NCI-H1436 (cell line): ENCODE measurements around the gene LIN7B.

ENCODE experiments used
- DNase-seq: peaks from one replicate; lab custom pipeline; 2025; lab: John Stamatoyannopoulos, UW

LIN7B gene, protein sequence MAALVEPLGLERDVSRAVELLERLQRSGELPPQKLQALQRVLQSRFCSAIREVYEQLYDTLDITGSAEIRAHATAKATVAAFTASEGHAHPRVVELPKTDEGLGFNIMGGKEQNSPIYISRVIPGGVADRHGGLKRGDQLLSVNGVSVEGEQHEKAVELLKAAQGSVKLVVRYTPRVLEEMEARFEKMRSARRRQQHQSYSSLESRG

DNA sequence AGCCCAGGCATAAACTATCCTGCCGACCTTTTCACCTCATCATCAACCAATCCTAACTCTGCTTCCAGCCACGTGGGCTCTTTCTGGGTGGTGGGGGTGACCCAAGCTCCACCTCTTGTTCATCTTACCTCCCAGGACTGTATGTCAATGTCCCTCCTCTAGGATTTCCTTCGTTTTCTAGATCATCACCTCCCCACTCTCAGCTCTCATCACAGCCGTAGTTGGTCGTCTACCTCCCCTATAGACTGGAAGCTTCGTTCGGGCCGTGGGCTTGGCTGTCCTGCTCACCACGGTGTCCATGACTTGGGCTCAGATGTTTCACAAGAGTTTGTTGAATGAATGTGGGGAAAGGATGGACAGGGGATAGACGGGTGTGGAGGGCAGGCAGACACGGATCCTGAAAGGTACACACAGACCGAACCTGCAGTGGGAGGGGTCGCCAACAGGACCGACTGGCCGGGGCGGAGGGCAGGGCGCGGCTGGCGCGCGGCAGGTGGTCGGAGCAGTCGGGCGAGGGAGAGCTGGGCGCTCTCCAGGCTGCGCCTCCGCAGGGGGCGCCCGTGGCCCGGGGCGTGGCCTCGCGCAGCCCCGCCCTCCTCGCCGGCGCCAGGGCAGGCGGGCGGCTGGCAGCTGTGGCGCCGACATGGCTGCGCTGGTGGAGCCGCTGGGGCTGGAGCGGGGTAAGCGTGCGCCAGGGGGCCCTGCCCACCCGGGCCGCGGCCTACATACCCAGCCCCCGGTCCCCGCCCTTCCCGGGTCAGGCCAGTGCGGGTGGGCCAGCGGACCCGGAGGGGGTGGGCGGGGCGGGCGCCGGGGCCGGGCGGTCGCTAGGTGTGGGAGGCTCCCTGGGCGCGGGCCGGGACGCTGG, at the start of gene LIN7B:
TSS of gene LIN7B (plus strand) at position 609 of the 868 bp plus-strand sequence. CDS start at position 644, 35 bp downstream.
- peak; percentile 73 for DNase-seq

DNA sequence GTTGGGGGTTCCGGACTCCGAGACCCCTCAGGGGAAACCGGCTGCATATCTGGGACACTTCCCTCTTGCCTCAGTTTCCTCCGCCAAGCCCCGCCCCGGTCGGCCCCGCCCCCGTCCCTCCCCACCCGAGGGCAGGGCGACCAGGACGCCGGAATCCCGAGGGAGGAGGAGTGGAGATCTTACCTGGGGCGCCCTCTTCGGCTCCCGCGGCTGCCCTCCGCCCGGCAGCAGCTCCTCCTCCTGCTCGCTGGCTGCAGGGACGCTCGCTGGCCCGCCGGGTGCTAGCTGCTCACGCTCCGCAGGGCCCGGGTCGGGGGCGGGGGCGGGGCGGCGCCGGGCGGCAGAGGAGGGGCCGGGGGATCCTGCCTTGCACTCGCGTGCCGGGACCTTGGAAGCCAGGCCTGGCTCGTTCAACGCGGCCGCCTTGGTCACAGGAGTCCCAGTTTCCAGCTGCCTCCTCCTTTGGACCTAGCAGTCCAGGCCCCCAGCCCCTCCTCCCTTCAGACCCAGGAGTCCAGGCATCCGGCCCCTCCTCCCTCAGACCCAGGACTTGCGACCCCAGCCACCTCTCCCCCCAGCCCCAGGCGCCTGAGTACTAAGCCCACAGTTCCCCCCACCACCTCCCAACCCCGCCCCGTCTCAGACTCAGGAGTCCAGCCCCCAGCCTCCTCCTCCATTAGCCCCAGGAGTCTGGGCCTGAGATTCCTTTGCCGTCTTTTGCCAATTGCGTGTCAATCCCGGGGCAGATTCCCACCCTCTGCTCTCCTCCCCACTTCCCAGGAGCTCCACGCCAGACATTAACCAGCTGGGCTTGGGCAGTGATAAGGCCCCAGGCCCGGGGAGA, 49.2 kb upstream of the LIN7B start, which contains the start of gene NTF4:
TSS of gene NTF4 (minus strand) at position 51 of the 844 bp plus-strand sequence. CDS start 2,821 bp downstream, outside the sequence.
- DNase-seq = peak; percentile 16

DNA sequence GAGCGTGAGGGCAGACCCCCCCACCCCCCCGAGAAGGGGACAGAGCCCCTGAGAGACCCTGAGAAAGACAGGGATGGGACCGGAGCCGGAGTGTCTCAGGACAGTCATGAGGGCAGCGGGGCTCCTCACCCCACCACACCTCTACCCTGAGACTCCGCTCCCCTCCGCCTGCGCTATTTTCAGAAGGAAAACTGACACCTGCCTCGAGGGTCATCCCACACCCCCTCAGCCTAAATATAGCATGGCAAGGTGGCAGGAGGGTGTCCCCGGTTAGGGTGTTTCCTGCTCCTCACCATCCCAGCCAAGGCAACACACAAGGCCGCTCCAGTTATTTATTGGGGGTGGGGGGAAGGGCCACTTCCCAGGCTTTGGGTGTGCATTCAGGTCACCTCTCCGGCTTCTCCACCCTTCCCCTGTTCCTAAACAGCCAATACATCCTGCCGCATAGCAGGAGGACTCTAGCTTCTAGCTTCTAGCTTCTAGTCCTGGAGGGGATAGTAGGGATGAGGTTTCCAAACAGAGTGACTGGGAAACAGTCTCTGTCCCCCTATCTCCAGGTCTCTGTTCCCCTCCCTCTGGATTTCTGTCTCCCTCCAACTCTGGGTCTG, 48.2 kb upstream of the LIN7B start:
- no peak for DNase-seq

DNA sequence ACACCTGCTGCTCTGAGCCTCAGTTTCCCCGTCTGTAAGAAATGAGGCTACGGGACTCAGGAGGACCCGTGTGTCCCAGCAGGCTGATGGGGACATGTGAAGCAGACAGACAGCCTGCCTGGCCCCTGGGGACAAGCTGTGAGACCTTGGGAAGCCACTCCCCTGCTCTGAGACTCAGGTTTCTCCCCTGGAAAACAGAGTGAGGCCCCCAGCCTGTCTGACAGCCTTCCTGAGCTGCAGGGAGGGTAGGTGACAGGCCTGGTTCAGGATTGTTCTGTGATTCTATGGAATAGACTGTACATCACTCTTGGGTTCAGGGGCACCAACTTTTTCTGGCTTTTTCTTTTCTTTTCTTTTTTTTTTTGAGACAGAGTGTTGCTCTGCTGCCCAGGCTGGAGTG, 46.6 kb upstream of the LIN7B start:
- DNase-seq = no peak

DNA sequence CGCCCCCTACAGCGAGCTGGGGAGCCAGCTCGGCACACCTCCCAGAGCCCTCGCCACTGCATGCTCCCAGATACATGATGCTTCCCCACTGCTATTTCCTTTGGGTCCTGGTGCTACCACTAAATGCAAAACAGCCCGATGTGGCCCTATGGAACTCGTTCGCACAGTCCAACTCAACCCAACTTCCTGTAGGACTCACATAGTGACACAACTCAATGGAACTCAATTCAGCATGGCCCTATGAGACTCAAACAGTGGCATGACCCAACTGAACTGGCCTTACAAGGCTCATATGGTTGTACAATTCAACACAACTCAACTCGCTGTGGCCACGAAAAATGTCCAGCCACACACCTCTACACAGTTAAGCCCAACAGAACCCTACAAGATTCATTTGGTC, 45.1 kb upstream of the LIN7B start:
- DNase-seq = no peak

DNA sequence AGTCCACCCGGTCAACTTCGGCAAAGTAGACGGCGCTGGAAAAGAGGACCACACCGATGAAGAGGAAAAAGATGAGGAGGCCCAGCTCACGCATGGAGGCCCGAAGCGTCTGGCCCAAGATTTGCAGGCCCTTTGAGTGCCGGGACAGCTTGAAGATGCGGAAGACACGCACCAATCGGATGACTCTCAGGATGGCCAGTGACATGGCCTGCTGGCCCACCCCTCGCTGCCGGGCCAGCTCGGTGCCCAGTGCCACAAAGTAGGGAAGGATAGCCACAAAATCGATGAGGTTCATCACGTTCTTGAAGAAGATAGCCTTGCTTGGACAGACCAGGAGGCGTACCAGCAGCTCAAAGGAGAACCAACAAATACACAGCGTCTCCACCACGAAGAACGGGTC, 43.8 kb upstream of the LIN7B start:
- no peak for DNase-seq

DNA sequence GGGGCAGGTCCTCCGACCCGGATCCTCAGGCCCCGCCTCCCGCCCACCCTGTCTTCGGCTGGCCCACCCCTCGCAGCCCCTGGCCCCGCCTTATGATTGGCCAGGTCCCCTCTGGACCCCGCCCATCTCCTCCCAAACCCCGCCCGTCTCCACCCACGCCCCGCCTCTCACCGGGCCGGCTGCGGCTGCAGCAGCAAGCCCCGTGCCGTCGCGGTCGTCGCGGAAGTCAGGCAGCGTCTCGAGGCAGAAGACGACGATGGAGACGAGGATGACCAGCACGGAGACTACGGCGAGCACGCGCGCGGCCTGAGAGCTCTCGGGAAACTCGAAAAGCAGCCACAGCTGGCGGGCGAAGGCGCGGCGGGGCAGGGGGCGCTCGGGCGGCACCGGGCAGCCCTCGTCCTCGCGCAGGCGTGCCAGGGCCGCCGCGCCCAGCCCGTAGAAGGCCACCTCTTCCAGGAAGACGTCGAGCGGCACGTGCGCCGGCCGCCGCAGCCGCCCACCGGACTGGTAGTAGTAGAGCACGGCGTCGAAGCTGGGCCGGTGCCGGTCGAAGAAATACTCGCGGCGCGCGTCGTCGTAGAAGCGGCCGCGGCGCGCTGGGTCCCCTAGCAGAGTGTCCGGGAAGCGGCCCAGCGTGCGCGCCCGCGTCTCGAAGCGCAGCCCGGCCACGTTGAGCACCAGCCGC, 42.2 kb upstream of the LIN7B start:
- no peak for DNase-seq

DNA sequence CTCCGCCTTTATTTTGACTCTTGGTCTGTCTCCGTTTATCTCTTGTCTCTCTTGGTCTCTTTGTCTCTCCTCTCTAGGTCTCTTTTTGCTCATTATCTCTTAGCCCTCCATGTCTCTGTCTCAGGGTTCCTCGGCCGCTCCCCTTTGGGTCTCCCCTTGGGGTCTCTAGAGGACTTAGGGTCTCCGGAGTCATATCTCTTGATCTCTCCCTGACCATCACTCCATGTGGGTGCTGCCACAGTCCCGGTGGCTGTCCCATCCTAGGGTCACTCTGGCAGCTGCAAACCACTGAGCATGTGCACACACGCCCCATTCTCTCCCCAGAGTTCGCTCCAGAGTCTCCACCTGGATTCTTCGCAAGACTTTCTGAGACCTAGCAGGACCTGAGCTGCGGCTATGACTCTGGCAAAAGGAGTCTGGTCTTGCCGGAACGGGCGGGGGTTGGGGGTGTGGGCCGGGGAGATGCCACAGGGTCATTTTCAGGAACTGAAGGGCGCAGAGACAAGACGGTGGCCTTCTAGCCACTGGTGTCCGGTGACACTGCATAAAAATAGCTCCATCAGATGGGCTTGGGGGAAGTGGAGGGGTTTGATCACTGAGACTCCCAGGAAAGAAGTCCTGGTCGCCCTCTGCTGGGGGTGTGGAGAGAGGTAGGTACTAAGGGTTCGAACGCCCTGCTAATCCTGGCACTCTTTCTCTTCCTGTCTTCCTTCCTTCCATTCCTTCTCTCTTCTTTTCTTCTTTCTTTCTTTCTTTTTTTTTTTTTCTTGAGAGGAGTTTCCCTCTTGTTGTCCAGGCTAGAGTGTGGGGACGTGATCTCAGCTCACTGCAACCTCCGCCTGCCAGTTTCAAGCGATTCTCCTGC, 40.4 kb upstream of the LIN7B start:
- DNase-seq = no peak

DNA sequence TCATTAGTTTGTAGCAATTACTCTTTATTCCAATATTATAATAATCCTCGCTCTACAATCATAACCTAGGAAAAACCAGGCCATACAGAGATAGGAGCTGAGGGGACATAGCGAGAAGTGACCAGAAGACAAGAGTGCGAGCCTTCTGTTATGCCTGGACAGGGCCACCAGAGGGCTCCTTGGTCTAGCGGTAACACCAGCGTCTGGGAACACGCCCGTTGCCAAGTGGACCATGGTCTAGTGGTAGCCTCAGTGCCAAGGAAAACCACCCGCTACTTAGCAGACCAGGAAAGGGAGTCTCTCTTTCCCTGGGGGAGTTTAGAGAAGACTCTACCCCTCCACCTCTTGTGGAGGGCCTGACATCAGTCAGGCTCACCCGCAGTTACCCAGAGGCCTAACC, 39.3 kb upstream of the LIN7B start:
- peak; percentile 27 for DNase-seq

DNA sequence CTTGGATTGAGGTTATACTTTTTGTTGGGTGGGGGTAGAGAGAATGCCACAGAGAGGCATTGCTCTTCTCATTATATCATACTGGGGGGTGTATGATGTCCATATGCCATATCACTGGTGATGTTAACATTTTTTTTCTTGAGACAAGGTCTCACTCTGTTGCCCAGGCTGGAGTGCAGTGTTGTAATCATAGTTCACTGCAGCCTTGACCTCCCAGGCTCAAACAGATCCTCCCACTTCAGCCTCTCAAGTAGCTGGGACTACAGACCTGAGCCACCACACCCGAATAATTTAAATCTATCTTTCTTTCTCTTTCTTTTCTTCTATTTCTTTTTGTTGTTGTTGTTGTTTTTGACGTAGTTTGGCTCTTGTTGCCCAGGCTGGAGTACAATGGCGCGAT, 33.8 kb upstream of the LIN7B start:
- no peak for DNase-seq

DNA sequence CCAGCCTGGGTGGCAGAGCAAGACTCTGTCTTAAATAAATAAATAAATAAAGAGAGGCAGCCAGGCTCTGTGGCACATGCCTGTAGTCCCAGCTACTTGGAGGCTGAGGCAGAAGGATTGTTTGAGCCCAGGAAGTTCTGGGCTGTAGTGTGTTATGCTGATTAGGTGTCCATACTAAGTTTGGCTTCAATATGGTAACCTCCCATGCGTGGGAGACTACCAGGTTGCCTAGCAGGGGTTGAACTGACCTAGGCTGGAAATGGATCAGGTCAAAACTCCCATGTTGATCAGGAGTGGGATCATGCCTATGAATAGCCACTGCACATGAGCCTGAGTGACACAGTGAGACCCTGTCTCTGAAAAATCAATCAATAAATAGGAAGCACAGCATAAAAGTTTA, 32.9 kb upstream of the LIN7B start:
- DNase-seq = no peak

DNA sequence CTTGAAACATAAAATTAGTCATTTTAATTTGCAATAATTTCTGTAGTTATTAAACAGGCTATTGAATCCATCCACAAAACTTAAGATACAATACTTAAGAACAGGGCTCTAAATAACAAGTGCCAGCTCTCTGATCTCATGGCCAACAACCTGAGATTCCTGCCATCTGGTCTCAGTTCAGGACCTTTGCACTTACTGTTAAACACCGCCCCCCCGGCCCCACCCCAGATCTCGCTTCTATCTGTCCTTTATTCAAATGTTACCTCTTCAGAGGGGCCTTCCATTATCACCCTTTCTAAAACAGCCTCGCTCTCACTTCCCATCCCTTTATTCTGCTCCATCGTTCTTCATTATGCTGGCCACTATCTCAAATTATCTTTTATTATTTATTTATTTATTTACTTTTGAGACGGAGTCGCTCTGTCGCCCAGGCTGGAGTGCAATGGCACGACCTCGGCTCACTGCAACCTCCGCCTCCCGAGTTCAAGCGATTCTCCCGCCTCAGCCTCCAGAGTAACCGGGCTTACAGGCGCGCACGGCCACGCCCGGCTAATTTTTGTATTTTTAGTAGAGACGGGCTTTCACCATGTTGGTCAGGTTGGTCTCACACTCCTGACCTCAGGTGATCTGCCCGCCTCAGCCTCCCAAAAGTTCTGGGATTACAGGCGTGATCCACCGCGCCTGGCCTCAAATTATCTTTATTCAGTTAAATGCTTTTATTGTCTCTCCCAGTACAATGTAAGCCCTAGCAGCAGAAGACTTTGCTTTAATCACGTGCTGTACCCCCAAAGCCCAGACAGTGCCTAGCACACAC, 29.8 kb upstream of the LIN7B start:
- DNase-seq = peak; percentile 11

DNA sequence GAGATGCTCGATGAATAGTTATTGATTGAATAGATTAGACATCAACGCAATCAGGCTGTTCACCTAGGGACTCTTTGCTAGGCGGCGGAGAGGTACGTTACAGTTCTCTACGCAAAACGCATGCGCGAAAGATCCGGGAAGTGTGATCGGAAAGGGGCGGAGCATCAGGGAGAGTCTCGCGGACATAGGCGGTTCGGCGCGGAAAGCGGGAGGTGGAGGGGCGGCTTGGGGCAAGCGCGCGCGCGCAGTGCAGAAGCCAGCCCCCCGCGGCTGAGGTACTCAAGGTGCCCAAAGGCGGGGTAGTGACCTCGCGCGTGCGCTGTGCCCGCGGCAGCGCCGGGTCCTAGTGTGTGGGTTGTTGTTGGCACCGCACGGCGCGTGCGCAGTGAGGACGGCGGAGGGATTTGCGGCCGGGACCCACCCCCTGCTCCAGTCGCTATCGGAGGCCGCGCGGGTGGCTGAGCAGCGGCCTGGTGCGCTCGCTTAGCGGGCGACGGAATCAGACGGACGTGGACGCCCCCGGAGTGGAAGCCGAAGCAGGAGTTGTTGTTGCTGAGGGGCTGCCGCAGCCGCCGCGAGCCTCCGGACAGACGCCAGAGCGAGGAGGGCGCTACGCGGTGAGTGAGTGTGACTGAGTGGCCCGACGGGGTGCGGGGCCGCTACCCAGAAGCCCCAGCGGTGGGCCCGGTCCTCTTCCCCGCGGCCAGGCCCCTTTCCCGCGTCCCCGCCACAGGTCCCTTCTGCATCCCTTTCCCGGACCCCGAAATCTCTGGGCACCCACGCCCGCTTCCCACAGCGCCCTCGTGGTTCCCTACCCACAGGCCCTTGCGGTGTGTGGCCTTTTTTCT, 28.9 kb upstream of the LIN7B start, which contains the start of gene SNRNP70:
TSS of gene SNRNP70 (plus strand) at position 432 of the 848 bp plus-strand sequence. CDS start 964 bp downstream, outside the sequence.
- peak; percentile 100 for DNase-seq

DNA sequence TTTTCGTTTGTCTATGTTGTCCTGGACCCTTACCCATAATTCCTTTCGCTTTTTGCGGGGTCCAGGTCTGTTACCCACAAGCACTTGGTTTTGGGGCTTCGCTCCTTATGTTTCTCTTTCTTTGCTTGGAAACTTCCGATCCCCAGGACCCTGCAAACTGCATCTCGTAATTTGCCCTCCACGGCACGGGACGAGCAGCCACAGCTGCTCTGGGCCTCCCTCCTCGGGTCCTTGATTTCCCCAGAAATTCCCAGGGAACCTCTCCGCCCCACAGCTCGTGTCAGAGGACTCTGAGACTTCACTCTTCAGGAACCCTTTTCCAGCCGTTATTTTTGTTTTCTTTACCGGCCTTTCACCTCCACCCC, 28.3 kb upstream of the LIN7B start:
- DNase-seq = no peak

DNA sequence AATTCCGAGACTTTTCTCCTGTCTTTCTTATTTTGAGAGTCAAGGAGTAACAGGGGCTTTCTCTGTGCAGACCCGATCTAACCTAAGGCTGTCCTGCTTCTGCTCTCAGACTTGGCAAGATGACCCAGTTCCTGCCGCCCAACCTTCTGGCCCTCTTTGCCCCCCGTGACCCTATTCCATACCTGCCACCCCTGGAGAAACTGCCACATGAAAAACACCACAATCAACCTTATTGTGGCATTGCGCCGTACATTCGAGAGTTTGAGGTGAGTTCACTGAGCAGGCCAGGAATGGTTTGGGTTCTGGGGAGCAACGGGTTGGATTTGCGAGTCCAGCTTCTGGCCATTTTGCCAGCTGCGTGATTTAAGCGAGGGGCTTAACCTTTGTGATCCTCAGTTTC, 27.9 kb upstream of the LIN7B start:
- no peak for DNase-seq

DNA sequence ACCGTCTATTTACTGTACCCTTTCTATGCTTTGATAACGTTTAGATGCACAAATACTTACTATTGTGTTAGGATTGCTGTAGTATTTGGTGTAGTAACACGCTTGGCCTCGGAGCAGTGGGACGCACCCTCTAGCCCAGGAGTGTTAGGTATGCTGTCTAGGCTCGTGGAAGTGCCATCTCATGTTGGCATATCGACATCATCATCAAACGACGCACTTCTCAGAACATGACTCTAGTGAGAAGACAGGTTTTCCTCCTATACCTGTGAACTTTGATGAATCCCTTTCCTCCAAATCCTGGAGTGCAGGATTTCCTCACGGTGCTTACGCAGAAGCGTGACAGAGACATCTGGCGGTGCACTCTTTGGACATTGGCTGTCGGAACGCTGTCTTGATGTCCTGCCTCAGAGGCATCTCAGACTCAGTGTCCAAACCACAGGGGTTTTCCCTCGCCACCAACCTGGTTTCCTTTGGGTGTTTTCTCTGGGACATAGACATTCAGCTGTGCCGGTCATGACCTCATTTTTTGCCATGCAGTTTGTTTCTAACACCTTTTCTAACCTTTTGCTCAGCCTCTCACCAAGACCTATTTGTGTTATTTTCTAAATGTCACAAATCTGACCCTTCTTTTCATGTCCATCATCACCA, 22.7 kb upstream of the LIN7B start:
- DNase-seq = no peak

DNA sequence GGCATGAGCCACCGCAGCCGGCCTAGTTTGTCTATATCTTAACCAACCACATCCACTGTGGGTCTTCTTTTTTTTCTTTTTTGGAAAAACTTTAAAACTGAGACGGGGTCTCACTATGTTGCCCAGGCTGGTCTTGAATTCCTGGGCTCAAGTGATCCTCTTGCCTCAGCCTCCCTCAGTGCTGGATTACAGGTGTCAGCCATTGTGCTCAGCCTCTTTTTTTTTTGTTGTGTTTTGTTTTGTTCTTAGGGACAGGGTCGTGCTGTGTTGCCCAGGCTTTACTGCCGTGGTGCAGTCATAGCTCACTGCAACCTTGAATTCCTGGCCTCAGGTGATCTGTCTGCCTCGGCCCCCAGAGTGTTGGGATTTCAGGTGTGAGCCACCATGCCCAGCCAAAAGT, 21.5 kb upstream of the LIN7B start:
- no peak for DNase-seq
